Measurements from ENCODE around the gene AKAP1. TPM values are rescaled to one million over a fixed set of nuclear protein-coding genes. Genes with fewer than 3 reads are reported as not detected.

The AKAP1 gene, protein sequence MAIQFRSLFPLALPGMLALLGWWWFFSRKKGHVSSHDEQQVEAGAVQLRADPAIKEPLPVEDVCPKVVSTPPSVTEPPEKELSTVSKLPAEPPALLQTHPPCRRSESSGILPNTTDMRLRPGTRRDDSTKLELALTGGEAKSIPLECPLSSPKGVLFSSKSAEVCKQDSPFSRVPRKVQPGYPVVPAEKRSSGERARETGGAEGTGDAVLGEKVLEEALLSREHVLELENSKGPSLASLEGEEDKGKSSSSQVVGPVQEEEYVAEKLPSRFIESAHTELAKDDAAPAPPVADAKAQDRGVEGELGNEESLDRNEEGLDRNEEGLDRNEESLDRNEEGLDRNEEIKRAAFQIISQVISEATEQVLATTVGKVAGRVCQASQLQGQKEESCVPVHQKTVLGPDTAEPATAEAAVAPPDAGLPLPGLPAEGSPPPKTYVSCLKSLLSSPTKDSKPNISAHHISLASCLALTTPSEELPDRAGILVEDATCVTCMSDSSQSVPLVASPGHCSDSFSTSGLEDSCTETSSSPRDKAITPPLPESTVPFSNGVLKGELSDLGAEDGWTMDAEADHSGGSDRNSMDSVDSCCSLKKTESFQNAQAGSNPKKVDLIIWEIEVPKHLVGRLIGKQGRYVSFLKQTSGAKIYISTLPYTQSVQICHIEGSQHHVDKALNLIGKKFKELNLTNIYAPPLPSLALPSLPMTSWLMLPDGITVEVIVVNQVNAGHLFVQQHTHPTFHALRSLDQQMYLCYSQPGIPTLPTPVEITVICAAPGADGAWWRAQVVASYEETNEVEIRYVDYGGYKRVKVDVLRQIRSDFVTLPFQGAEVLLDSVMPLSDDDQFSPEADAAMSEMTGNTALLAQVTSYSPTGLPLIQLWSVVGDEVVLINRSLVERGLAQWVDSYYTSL
- total RNA-seq: 127 TPM

DNA sequence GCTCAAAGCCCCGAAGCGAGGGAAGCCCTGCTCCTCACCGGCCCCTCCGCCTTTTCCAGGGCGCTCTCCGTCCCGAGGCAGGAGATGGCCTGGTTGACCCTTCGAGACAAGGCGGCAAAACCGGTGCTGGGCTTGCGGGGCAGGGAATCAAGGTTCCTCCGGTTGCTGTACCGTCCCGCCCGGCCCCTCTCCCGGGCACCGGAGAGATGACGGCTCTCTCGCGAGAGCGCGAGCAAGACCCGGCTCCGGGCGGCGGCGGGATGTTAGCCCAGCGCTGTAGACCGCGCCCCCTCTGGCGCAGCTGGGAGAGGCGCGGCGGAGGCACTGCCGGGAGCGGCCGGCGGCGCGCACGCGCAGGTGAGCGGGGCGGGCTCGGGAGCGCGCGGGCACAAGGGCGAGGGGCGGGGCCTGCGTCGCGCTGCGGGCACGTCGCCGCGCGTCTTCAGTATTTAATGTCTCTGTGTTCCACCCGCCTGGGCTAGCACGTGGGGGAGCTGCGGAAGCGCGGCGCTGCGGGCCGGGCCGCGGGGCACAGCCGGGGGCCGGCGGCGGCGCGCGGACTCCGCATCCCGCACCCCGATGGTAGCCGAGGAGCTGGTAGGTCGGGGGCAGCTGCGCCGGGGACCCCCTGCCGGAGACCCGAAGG, at the start of gene AKAP1:
Gene AKAP1 (plus strand): TSS at position 445 of the 646 bp plus-strand sequence. CDS start 20,219 bp downstream, outside the sequence.
- Histone ChIP-seq H3K4me3 (peak within 1 kb of the TSS; percentile 82 to 98), H3K27ac (peak within 1 kb of the TSS; percentile 98), H3K27me3 (no peaks in the 10 kb centered on the region), H3K4me1 (peaks cover 3 to 28% of the 10 kb centered on the region in 2 donors), H3K36me3 (no peaks in the 10 kb centered on the region), H3K9me3 (no peaks in the 10 kb centered on the region)
- intact Hi-C loops (cut with DNase I): loop anchor here (1.0 to 10.0 kb wide), 5 partner anchors 24 to 1000 kb away; partner anchors contain the start of genes C17orf67, DGKE and DYNLL2
- DNase-seq (ENCODE audit: low spot score in 2 of 2): peak; percentile 87 to 97
- TF ChIP-seq, protein P1, sequence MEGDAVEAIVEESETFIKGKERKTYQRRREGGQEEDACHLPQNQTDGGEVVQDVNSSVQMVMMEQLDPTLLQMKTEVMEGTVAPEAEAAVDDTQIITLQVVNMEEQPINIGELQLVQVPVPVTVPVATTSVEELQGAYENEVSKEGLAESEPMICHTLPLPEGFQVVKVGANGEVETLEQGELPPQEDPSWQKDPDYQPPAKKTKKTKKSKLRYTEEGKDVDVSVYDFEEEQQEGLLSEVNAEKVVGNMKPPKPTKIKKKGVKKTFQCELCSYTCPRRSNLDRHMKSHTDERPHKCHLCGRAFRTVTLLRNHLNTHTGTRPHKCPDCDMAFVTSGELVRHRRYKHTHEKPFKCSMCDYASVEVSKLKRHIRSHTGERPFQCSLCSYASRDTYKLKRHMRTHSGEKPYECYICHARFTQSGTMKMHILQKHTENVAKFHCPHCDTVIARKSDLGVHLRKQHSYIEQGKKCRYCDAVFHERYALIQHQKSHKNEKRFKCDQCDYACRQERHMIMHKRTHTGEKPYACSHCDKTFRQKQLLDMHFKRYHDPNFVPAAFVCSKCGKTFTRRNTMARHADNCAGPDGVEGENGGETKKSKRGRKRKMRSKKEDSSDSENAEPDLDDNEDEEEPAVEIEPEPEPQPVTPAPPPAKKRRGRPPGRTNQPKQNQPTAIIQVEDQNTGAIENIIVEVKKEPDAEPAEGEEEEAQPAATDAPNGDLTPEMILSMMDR (IDR thresholded peaks at IDR 0.05): peak; percentile 7 to 19 (median 18)

DNA sequence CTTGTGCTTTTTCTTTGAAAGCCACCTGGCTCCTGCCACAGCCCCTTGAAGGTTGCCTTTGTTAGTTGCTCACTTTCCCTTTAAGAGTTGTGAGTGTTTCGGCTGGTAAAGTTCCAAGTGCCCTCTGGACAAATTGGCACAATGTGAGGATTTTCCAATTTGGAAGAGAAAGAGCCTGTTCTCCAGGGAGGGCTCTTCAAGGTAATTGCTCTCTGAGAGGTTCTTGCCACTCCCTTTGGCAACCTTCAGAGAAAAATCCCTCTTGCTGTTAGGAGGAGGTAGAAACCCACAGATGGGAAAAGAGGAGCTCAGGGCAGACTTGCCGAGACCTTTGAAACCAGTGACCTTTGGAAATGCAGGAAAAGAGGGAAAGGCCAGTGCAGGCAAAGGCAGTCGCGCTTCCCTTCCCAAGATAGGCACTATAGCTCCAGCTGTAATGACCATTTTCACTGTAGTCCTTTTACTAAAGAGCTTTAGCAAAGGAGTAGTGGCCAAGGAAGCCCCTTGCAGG, 49.0 kb upstream of the AKAP1 start:
- intact Hi-C loops (cut with DNase I): no loop called here
- peak overlapping the region; percentile 6 to 39 for H3K27ac ChIP-seq

DNA sequence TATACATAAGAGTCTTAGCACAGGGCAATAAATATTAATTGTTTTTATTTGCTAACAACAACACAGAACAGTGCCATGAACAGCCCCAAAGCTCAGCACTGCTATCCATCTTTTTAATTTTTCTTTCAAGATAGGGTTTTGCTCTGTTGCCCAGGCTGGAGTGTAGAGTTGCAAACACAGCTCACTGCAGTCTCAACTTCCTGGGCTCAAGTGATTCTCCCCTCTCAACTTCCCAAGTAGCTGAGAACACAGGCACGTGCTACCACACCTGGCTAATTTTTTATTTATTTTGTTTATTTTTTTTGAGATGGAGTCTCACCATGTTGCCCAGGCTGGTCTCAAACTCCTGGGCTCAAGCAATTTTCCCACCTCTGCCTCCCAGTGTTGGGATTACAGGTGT, 47.6 kb upstream of the AKAP1 start:
- Histone ChIP-seq H3K27ac (no peak overlapping the region), H3K36me3 (no peaks in the 10 kb centered on the region), H3K9me3 (no peaks in the 10 kb centered on the region), H3K27me3 (no peaks in the 10 kb centered on the region), H3K4me1 (peaks cover 8 to 36% of the 10 kb centered on the region in 2 donors), H3K4me3 (no peak overlapping the region)
- no peak for DNase-seq (ENCODE audit: low spot score in 2 of 2)
- TF ChIP-seq, protein P1 (IDR thresholded peaks at IDR 0.05): no peak
- intact Hi-C loops (cut with DNase I): no loop called here

More for the DNA sequence above, 49.0 kb upstream of the AKAP1 start:
- H3K9me3 ChIP-seq: no peaks in the 10 kb centered on the region
- peak in 1 of 2 donors; percentile 71 for DNase-seq (ENCODE audit: low spot score in 2 of 2)
- peak overlapping the region in 1 of 2 donors; percentile 14 for H3K4me3 ChIP-seq
- TF ChIP-seq, protein P1 (IDR thresholded peaks at IDR 0.05): no peak
- H3K36me3 ChIP-seq: no peaks in the 10 kb centered on the region
- H3K4me1 ChIP-seq: peaks cover 8 to 43% of the 10 kb centered on the region in 2 donors
- H3K27me3 ChIP-seq: no peaks in the 10 kb centered on the region

DNA sequence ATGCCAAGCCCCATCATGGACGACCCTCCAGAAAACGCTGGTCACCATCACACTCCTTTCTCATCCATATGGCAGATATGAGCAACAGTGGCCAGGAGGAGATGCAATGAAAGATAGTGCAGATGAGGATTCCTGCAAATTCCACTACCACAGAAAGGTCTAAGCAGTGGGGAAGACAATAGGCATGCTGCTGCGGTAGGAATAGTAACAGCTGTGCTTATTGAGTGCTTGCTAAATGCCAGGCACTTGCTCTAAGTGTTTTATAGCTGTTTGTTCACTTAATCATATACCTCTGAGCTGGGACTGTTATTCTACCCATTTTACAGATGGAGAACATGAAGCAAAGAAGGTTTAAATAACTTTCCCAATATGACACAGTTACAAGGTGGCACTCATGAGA, 46.6 kb upstream of the AKAP1 start:
- H3K9me3 ChIP-seq: no peaks in the 10 kb centered on the region
- intact Hi-C loops (cut with DNase I): no loop called here
- H3K4me1 ChIP-seq: peaks cover 8 to 35% of the 10 kb centered on the region in 2 donors
- H3K27ac ChIP-seq: no peak overlapping the region
- TF ChIP-seq, protein P1 (IDR thresholded peaks at IDR 0.05): no peak
- DNase-seq (ENCODE audit: low spot score in 2 of 2): no peak
- H3K36me3 ChIP-seq: no peaks in the 10 kb centered on the region
- H3K4me3 ChIP-seq: no peak overlapping the region
- no peaks in the 10 kb centered on the region for H3K27me3 ChIP-seq

DNA sequence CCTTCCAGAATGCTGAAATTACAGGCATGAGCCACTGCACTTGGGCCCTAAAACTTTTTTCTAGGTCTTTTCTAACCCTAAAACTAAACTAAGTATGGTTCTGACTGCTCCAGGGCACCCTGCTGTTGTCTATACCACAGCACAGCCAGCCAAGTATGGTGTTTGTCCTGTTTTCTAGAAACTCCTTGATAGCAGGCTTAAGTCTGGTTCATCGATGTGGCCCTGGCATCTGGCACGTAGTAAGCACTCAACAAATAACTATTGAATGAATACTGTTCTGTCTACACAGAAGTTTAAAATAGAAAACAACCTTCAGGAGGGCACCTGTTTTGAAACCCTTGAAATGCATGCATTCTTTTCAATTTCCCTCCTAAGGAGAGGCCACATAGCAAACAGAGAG, 44.5 kb upstream of the AKAP1 start:
- intact Hi-C loops (cut with DNase I): no loop called here
- Histone ChIP-seq H3K9me3 (no peaks in the 10 kb centered on the region), H3K36me3 (no peaks in the 10 kb centered on the region), H3K27ac (no peak overlapping the region), H3K4me1 (peaks cover 0 to 19% of the 10 kb centered on the region in 2 donors), H3K27me3 (peaks cover 3% of the 10 kb centered on the region), H3K4me3 (no peak overlapping the region)
- no peak for DNase-seq (ENCODE audit: low spot score in 2 of 2)
- TF ChIP-seq, protein P1 (IDR thresholded peaks at IDR 0.05): no peak

Measured in ascending aorta (tissue), 2 donors.